A549 (cell line): ENCODE results near the gene S1PR1. TPM values are rescaled to one million over a fixed set of nuclear protein-coding genes. Genes with fewer than 3 reads are reported as not detected.
"Not testable (repeated sequence)": the region's sequence is repeated elsewhere in the genome, so short reads cannot be mapped to it uniquely, and the experiment has no call there.

Source experiments
- ATAC-seq, 2 experiments: fragments of 200-7000 bp in 1 of 2; fragments of >200 bp in 1 of 2; cut with Nextera tagmentation in 1 of 2; cut with Tn5 transposase in 1 of 2; 3 replicates each; pipeline versions ENCODE4 v1.8.0 to v1.9.1; 2018 to 2020; ENCODE audit warnings: mild to moderate bottlenecking in 1 of 2, moderate library complexity in 1 of 2
- CTCF ChIA-PET: fragments of 300-600 bp; sonication (Branson Sonifier 250); formaldehyde crosslinking; extraction: SDS; loops from one replicate; lab custom pipeline; 2021; ENCODE audit warnings: antibody characterized with exemption, inconsistent platforms; lab: Yijun Ruan, JAX
- POLR2A ChIA-PET: fragments of 350-600 bp; formaldehyde crosslinking; extraction: SDS; loops from one replicate; lab custom pipeline; 2021; ENCODE audit warnings: antibody characterized with exemption, inconsistent platforms; lab: Yijun Ruan, JAX
- DNase-seq, 2 experiments: peaks; one replicate each; pipeline versions ENCODE4 v3.0.0 to v3.0.0-alpha.2; 2011 to 2016; ENCODE audit warnings: low read depth in 1 of 2, low spot score in 1 of 2
- FAIRE-seq: peaks from 2 replicates; lab custom pipeline; 2011; peaks lifted over from hg19 to GRCh38; lab: Jason Lieb, UNC
- H3K27ac ChIP-seq, 2 experiments: fragments of >200 bp; sonication (Bioruptor Twin); formaldehyde crosslinking; 3 replicates each; pipeline ENCODE4 v1.5.1; 2016 to 2017
- H3K4me1 ChIP-seq: fragments of >200 bp; sonication (Bioruptor Twin); formaldehyde crosslinking; 3 replicates; pipeline ENCODE4 v1.6.1; 2016
- H3K4me2 ChIP-seq: fragments of >200 bp; sonication (Bioruptor Twin); formaldehyde crosslinking; 3 replicates; pipeline ENCODE4 v1.6.1; 2016
- H3K4me3 ChIP-seq: fragments of >200 bp; sonication (Bioruptor Twin); formaldehyde crosslinking; 3 replicates; pipeline ENCODE4 v1.5.1; 2016
- H3K9me3 ChIP-seq: fragments of >200 bp; sonication (Bioruptor Twin); formaldehyde crosslinking; 3 replicates; pipeline ENCODE4 v1.6.1; 2016
- CEBPB ChIP-seq, 2 experiments: fragments of >200 bp in 1 of 2; sonication (Bioruptor Twin) in 1 of 2; formaldehyde crosslinking in 1 of 2; IDR thresholded peaks; 2 replicates each; pipeline ENCODE4 v1.6.1; 2012 to 2016
- CTCF ChIP-seq: fragments of >200 bp; sonication (Bioruptor Twin); formaldehyde crosslinking; IDR thresholded peaks from 3 replicates; pipeline ENCODE4 v1.5.1; 2016
- GATA3 ChIP-seq: IDR thresholded peaks from 2 replicates; pipeline ENCODE4 v1.6.1; 2012; ENCODE audit warnings: borderline replicate concordance
- HOXB13 ChIP-seq: fragments of 250-450 bp; sonication (Bioruptor Pico); IDR thresholded peaks from 2 replicates; pipeline ENCODE4 v1.5.0; 2020; ENCODE audit warnings: low read depth, mild to moderate bottlenecking, moderate library complexity
- NPAS2 ChIP-seq: fragments of 250-450 bp; sonication (Bioruptor Pico); IDR thresholded peaks from 2 replicates; pipeline ENCODE4 v1.8.0; 2022; ENCODE audit warnings: mild to moderate bottlenecking, moderate library complexity, borderline replicate concordance
- PBX3 ChIP-seq: IDR thresholded peaks from 2 replicates; pipeline ENCODE4 v1.6.1; 2012
- ZC3H11A ChIP-seq: fragments of 450-650 bp; IDR thresholded peaks from 2 replicates; pipeline ENCODE4 v1.6.1; 2014; ENCODE audit warnings: antibody characterized with exemption, mild to moderate bottlenecking
- ZFP36 ChIP-seq: fragments of 450-650 bp; IDR thresholded peaks from 2 replicates; pipeline ENCODE4 v1.6.1; 2014; ENCODE audit warnings: borderline replicate concordance; ENCODE audit not compliant: partially characterized antibody
- ZSCAN20 ChIP-seq: fragments of 250-450 bp; sonication (Bioruptor Pico); IDR thresholded peaks from 2 replicates; pipeline ENCODE4 v1.8.0; 2022; ENCODE audit warnings: mild to moderate bottlenecking, moderate library complexity
- WGBS: methylation state at CpG from one replicate; pipeline ENCODE4 v1.1.6; 2017; ENCODE audit errors: missing lambda C conversion rate; 5-methylcytosine and 5-hydroxymethylcytosine counted together
- polyA plus RNA-seq, 4 experiments: library from polyadenylated mRNA; depleted of rRNA in 3 of 4; stranded (reverse); fragments of >200 nt; fragmentation: RNase III in 1 of 4; extraction: RNeasy Plus Mini Kit Qiagen cat#74134 plus additional on column Dnase treatment in 1 of 4; gene quantifications; 2 replicates in 3 of 4; 3 replicates in 1 of 4; pipeline ENCODE4 v1.2.3, GENCODE V29; 2011 to 2017
- TF ChIP-seq, protein P1 (sequence below): fragments of 200-600 bp; sonication (generic); IDR thresholded peaks from 2 replicates; pipeline ENCODE4 v1.6.1; 2016; ENCODE audit warnings: antibody characterized with exemption, mild to moderate bottlenecking, moderate library complexity
- TF ChIP-seq, protein P2 (sequence below): fragments of 250-450 bp; sonication (Bioruptor Pico); IDR thresholded peaks from 2 replicates; pipeline ENCODE4 v1.5.0; 2020; ENCODE audit warnings: low read depth, mild to moderate bottlenecking, moderate library complexity

The S1PR1 gene
- polyA plus RNA-seq, 2 of the 4 experiments (the other 2 are of a cell fraction): 0.06 TPM; not detected in 1

GRCh38 chr1:101228424-101229134, 8.2 kb upstream of the S1PR1 start:
- ATAC-seq (no peak), FAIRE-seq (no peak), DNase-seq (no peak)
- Histone ChIP-seq H3K9me3 (no peaks in the 10 kb centered on the region), H3K4me1 (no peaks in the 10 kb centered on the region), H3K27ac (no peak overlapping the region), H3K4me2 (no peak overlapping the region), H3K4me3 (no peak overlapping the region)
- TF ChIP-seq HOXB13 (CRISPR knock-in tag) (no peak), GATA3 (no peak)
- 73% methylated on average over 6 of the region's 6 CpGs for WGBS
- CTCF ChIA-PET: interaction anchor here (1.4 to 1.7 kb wide), 2 partner anchors 10 to 60 kb away, joined by 3 to 11 read pairs; no protein-coding TSS in a partner anchor
- POLR2A ChIA-PET: no interaction called here

DNA sequence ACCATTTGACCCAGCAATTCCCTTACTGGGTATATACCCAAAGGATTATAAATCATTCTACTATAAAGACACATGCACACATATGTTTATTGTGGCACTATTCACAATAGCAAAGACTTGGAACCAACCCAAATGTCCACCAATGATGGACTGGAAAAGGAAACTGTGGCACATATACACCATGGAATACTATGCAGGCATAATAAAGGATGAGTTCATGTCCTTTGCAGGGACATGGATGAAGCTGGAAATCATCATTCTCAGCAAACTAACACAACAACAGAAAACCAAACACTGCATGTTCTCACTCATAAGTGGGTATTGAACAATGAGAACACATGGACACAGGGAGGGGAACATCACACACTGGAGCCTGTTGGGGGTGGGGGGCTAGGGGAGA, 4.6 kb upstream of the S1PR1 start:
- CTCF ChIA-PET, POLR2A ChIA-PET, H3K4me2 ChIP-seq, H3K9me3 ChIP-seq, ATAC-seq, H3K27ac ChIP-seq, FAIRE-seq, DNase-seq, H3K4me1 ChIP-seq, H3K4me3 ChIP-seq: not testable (repeated sequence)

DNA sequence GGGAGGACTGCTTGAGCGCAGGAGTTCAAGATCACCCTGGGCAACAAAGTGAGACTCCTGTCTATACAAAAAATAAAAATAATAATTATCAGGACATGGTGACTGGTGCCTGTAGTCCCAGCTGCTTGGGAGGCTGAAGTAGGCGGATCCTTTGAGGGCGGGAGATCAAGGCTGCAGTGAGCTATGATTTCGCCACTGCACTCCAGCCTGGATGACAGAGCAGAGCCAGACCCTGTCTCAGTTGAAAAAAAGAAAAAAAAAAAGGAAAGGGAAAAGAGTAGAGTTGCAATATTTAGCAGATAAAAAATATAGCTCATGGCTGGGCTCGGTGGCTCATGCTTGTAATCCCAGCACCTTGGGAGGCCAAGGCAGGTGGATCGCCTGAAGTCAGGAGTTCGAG, 3.3 kb upstream of the S1PR1 start:
- Histone ChIP-seq H3K9me3 (no peaks in the 10 kb centered on the region), H3K4me2 (no peak overlapping the region), H3K4me3 (no peak overlapping the region), H3K4me1 (peaks cover 12% of the 10 kb centered on the region; the same call in 2 of the 3 replicates), H3K27ac (no peak overlapping the region)
- TF ChIP-seq ZFP36: no peak
- no peak for TF ChIP-seq CEBPB (IDR thresholded peaks at IDR 0.05)
- TF ChIP-seq, protein P1, sequence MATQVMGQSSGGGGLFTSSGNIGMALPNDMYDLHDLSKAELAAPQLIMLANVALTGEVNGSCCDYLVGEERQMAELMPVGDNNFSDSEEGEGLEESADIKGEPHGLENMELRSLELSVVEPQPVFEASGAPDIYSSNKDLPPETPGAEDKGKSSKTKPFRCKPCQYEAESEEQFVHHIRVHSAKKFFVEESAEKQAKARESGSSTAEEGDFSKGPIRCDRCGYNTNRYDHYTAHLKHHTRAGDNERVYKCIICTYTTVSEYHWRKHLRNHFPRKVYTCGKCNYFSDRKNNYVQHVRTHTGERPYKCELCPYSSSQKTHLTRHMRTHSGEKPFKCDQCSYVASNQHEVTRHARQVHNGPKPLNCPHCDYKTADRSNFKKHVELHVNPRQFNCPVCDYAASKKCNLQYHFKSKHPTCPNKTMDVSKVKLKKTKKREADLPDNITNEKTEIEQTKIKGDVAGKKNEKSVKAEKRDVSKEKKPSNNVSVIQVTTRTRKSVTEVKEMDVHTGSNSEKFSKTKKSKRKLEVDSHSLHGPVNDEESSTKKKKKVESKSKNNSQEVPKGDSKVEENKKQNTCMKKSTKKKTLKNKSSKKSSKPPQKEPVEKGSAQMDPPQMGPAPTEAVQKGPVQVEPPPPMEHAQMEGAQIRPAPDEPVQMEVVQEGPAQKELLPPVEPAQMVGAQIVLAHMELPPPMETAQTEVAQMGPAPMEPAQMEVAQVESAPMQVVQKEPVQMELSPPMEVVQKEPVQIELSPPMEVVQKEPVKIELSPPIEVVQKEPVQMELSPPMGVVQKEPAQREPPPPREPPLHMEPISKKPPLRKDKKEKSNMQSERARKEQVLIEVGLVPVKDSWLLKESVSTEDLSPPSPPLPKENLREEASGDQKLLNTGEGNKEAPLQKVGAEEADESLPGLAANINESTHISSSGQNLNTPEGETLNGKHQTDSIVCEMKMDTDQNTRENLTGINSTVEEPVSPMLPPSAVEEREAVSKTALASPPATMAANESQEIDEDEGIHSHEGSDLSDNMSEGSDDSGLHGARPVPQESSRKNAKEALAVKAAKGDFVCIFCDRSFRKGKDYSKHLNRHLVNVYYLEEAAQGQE: no peak
- no peak for TF ChIP-seq ZSCAN20 (CRISPR knock-in tag)
- TF ChIP-seq CTCF: no peak
- 84% methylated on average over 7 of the region's 7 CpGs for WGBS
- ChIA-PET CTCF (interaction anchor here (2.6 kb wide), 1 partner anchor 55 kb away, joined by 10 read pairs; no protein-coding TSS in a partner anchor), POLR2A (no interaction called here)
- ATAC-seq: no peak
- no peak for DNase-seq
- no peak for FAIRE-seq

GRCh38 chr1:101235216-101235695, 1.6 kb upstream of the S1PR1 start:
- Histone ChIP-seq H3K27ac (no peak overlapping the region), H3K9me3 (no peaks in the 10 kb centered on the region), H3K4me1 (peaks cover 12% of the 10 kb centered on the region; the same call in 2 of the 3 replicates), H3K4me3 (no peak overlapping the region), H3K4me2 (peak overlapping the region; percentile 100; the same call in 2 of the 3 replicates)
- POLR2A ChIA-PET: no interaction called here
- 55% methylated on average over 6 of the region's 6 CpGs for WGBS
- no peak for DNase-seq
- no peak for FAIRE-seq
- no peak for ATAC-seq
- CTCF ChIA-PET: interaction anchor here (1.1 to 2.6 kb wide), 2 partner anchors 13 to 53 kb away, joined by 3 to 10 read pairs; no protein-coding TSS in a partner anchor
- TF ChIP-seq, protein P2, sequence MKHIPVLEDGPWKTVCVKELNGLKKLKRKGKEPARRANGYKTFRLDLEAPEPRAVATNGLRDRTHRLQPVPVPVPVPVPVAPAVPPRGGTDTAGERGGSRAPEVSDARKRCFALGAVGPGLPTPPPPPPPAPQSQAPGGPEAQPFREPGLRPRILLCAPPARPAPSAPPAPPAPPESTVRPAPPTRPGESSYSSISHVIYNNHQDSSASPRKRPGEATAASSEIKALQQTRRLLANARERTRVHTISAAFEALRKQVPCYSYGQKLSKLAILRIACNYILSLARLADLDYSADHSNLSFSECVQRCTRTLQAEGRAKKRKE: no peak
- TF ChIP-seq PBX3 (no peak), NPAS2 (CRISPR knock-in tag) (no peak), ZC3H11A (no peak)
